Endothelial cell of umbilical vein (primary cell): ENCODE data around the gene TPP2. TPM values are rescaled to one million over a fixed set of nuclear protein-coding genes. Genes with fewer than 3 reads are reported as not detected.

Experiments used
- BruUV-seq: library from RNA; stranded (reverse); fragments of 400-500 nt; replicated peaks from 2 replicates; lab custom pipeline; 2021; lab: Mats Ljungman, UMichigan
- CTCF ChIA-PET: fragments of 300-600, 350-600 bp; sonication (Branson Sonifier 250); formaldehyde crosslinking; loops from one replicate; lab custom pipeline; 2021; ENCODE audit warnings: antibody characterized with exemption, inconsistent platforms; lab: Charles Lee
- POLR2A ChIA-PET: fragments of 300-600, 350-600 bp; sonication (Branson Sonifier 250); formaldehyde crosslinking; loops from one replicate; lab custom pipeline; 2021; ENCODE audit warnings: antibody characterized with exemption, inconsistent platforms; lab: Charles Lee
- DNase-seq: peaks from one replicate; pipeline ENCODE4 v3.0.0-alpha.2; 2011; ENCODE audit warnings: low read depth, low spot score
- FAIRE-seq: peaks from 2 replicates; lab custom pipeline; 2011; peaks lifted over from hg19 to GRCh38; lab: Jason Lieb, UNC
- H2AFZ ChIP-seq: 2 replicates; pipeline ENCODE4 v1.6.0; 2012; ENCODE audit warnings: low read depth, low read length, control low read depth, inconsistent platforms
- H3K27ac ChIP-seq: 2 replicates; pipeline ENCODE4 v1.5.1; 2011; ENCODE audit warnings: low read depth, mild to moderate bottlenecking, control low read depth, low read length, moderate library complexity; ENCODE audit not compliant: insufficient read depth
- H3K27me3 ChIP-seq, 2 experiments: 2 replicates each; pipeline versions ENCODE4 v1.6.0 to v1.6.1; 2011; ENCODE audit warnings: low read length in 2 of 2, mixed read lengths in 1 of 2; ENCODE audit not compliant: control insufficient read depth in 2 of 2, insufficient read depth in 2 of 2
- H3K36me3 ChIP-seq, 2 experiments: 2 replicates in 1 of 2; 3 replicates in 1 of 2; pipeline ENCODE4 v1.5.1; 2011; ENCODE audit warnings: low read length in 2 of 2, mild to moderate bottlenecking in 1 of 2, moderate library complexity in 1 of 2; ENCODE audit not compliant: control insufficient read depth in 2 of 2, insufficient read depth in 2 of 2; ENCODE audit errors: extremely low read depth in 1 of 2
- H3K4me1 ChIP-seq: 3 replicates; pipeline ENCODE4 v1.5.1; 2011; ENCODE audit warnings: mild to moderate bottlenecking, low read length; ENCODE audit not compliant: control insufficient read depth, insufficient read depth; ENCODE audit errors: extremely low read depth
- H3K4me2 ChIP-seq: 2 replicates; pipeline ENCODE4 v1.6.1; 2011; ENCODE audit warnings: low read length, control low read depth, mixed read lengths; ENCODE audit not compliant: insufficient read depth
- H3K4me3 ChIP-seq, 3 experiments: fragments of 200-600 bp in 1 of 3; sonication (generic), shearing (Covaris generic) in 1 of 3; replicated peaks in 1 of 3; 2 replicates each; pipeline ENCODE4 v1.5.1; 2011 to 2016; ENCODE audit warnings: control low read depth in 3 of 3, low read length in 3 of 3, mild to moderate bottlenecking in 2 of 3, inconsistent platforms in 1 of 3, low read depth in 1 of 3, moderate library complexity in 1 of 3; ENCODE audit not compliant: insufficient read depth in 1 of 3
- H3K79me2 ChIP-seq: 2 replicates; pipeline ENCODE4 v1.6.0; 2012; ENCODE audit warnings: low read length, inconsistent platforms; ENCODE audit not compliant: control insufficient read depth, insufficient read depth
- H3K9ac ChIP-seq: replicated peaks from 2 replicates; pipeline ENCODE3; 2011; ENCODE audit warnings: low read length, control low read depth; ENCODE audit not compliant: insufficient read depth; ENCODE audit errors: extremely low read depth
- H3K9me1 ChIP-seq: replicated peaks from 3 replicates; pipeline ENCODE4 v1.6.0; 2011; ENCODE audit warnings: mild to moderate bottlenecking, low read length; ENCODE audit not compliant: control insufficient read depth, insufficient read depth; ENCODE audit errors: extremely low read depth
- H3K9me3 ChIP-seq: replicated peaks from 2 replicates; pipeline ENCODE4 v1.5.1; 2012; ENCODE audit warnings: low read length, inconsistent platforms; ENCODE audit not compliant: control insufficient read depth, insufficient read depth
- H4K20me1 ChIP-seq: replicated peaks from 2 replicates; pipeline ENCODE3; 2011; ENCODE audit warnings: mild to moderate bottlenecking, low read length; ENCODE audit not compliant: control insufficient read depth, insufficient read depth; ENCODE audit errors: extremely low read depth
- CTCF ChIP-seq, 2 donors: IDR thresholded peaks; 1 replicate in 1 of 2; 2 replicates in 1 of 2; pipeline ENCODE4 v1.5.1; 2011; ENCODE audit warnings: low read length in 2 of 2, mild to moderate bottlenecking in 2 of 2, moderate library complexity in 2 of 2, control low read depth in 1 of 2, inconsistent platforms in 1 of 2, low read depth in 1 of 2; ENCODE audit not compliant: insufficient read depth in 1 of 2; ENCODE audit errors: extremely low read depth in 1 of 2
- EZH2 ChIP-seq: IDR thresholded peaks from 2 replicates; pipeline ENCODE4 v1.6.1; 2012; ENCODE audit warnings: borderline replicate concordance, low read depth, mild to moderate bottlenecking, moderate library complexity, low read length, inconsistent platforms; ENCODE audit not compliant: severe bottlenecking
- FOS ChIP-seq: IDR thresholded peaks from 2 replicates; pipeline ENCODE4 v1.6.1; 2011; ENCODE audit warnings: mild to moderate bottlenecking, low read length, moderate library complexity, borderline replicate concordance; ENCODE audit not compliant: insufficient read depth
- GATA2 ChIP-seq: IDR thresholded peaks from 2 replicates; pipeline ENCODE4 v1.7.0; 2011; ENCODE audit warnings: low read depth, mild to moderate bottlenecking, moderate library complexity, mixed read lengths, low read length; ENCODE audit not compliant: insufficient read length, insufficient read depth
- JUN ChIP-seq: IDR thresholded peaks from 2 replicates; pipeline ENCODE4 v1.6.1; 2011; ENCODE audit warnings: borderline replicate concordance, low read depth; ENCODE audit not compliant: insufficient read length, insufficient read depth
- MAX ChIP-seq: IDR thresholded peaks from 2 replicates; pipeline ENCODE4 v1.6.1; 2011; ENCODE audit not compliant: insufficient read depth, insufficient read length
- MYC ChIP-seq: IDR thresholded peaks from one replicate; pipeline ENCODE4 v1.6.1; 2011; ENCODE audit warnings: mild to moderate bottlenecking, low read depth, low read length
- POLR2A ChIP-seq: IDR thresholded peaks from 2 replicates; pipeline ENCODE4 v1.6.1; 2012; ENCODE audit warnings: low read depth, mild to moderate bottlenecking, control low read depth, low read length
- POLR2AphosphoS5 ChIP-seq: IDR thresholded peaks from 2 replicates; pipeline ENCODE4 v1.6.1; 2012; ENCODE audit warnings: low read depth, mild to moderate bottlenecking, control low read depth, low read length, moderate library complexity; ENCODE audit not compliant: insufficient read depth
- dilution Hi-C: fragments of 300-500 bp; cut with MboI; formaldehyde crosslinking; loops from one replicate; pipeline ENCODE4 v1.15.0; 2019; ENCODE audit warnings: low sequenced_read_pairs; ENCODE audit not compliant: extremely low pct_ligation_motif_present
- intact Hi-C: fragments of 100-400 bp; cut with micrococcal nuclease; formaldehyde crosslinking; loops from one replicate; pipeline ENCODE4 v1.10.0; 2022
- polyA plus RNA-seq, 4 experiments: library from polyadenylated mRNA; depleted of rRNA in 3 of 4; stranded (reverse) in 3 of 4; unstranded in 1 of 4; fragments of >200 nt; gene quantifications; 2 replicates each; pipeline versions ENCODE4 v1.2.1 to v1.2.3, GENCODE V29; 2011 to 2012; ENCODE audit warnings: missing spikeins in 1 of 4
- total RNA-seq: library from RNA; stranded (reverse); gene quantifications from 2 replicates; pipeline ENCODE4 v1.2.3, GENCODE V29; 2021

Gene TPP2
- total and polyA plus RNA-seq, 2 donors (not counting 3 experiments of a cell fraction or from before 2014, with no cell fraction given) = 11.5 to 46.7 TPM

- H3K27ac ChIP-seq = no peak overlapping the region
- H3K9me1 ChIP-seq = no peaks in the 10 kb centered on the region
- no peak overlapping the region for H3K9ac ChIP-seq
- ChIA-PET POLR2A (no interaction called here), CTCF (interaction anchor here (2.1 kb wide), 1 partner anchor 50 kb away, joined by 9 read pairs; no protein-coding TSS in a partner anchor)
- no peaks in the 10 kb centered on the region for H3K9me3 ChIP-seq
- no peaks in the 10 kb centered on the region for H3K79me2 ChIP-seq
- dilution Hi-C loops (no loop called here), intact Hi-C loops (no loop called here)
- DNase-seq (no peak), FAIRE-seq (no peak)
- peaks cover 2 to 15% of the 10 kb centered on the region in 2 experiments for H3K36me3 ChIP-seq
- H3K4me2 ChIP-seq = no peak overlapping the region
- no peak overlapping the region for H3K4me3 ChIP-seq
- no peak for TF ChIP-seq EZH2
- no peak for TF ChIP-seq MYC
- no peak for TF ChIP-seq MAX
- no peak for TF ChIP-seq JUN
- no peak for TF ChIP-seq FOS
- TF ChIP-seq POLR2A = no peak
- TF ChIP-seq GATA2 = no peak
- no peak for TF ChIP-seq POLR2AphosphoS5
- TF ChIP-seq CTCF (IDR thresholded peaks at IDR 0.05; ENCODE audit: extremely low read depth in 1 of 2, insufficient read depth in 1 of 2, low read depth in 1 of 2, low read length in 2 of 2) = no peak
- H3K4me1 ChIP-seq = no peaks in the 10 kb centered on the region
- H2AFZ ChIP-seq = no peak overlapping the region
- no TSS peak for BruUV-seq
- H3K27me3 ChIP-seq = no peaks in the 10 kb centered on the region
- no peaks in the 10 kb centered on the region for H4K20me1 ChIP-seq
Observed at GRCh38 chr13:102675115-102675514, 78.3 kb downstream of the TPP2 start.
